Lower leg skin (tissue), 4 donors: ENCODE data around the gene ADCY1. TPM values are rescaled to one million over a fixed set of nuclear protein-coding genes. Genes with fewer than 3 reads are reported as not detected.
"Not testable (repeated sequence)": the region's sequence is repeated elsewhere in the genome, so short reads cannot be mapped to it uniquely, and the experiment has no call there.

Experiments
- DNase-seq, 2 donors: peaks; one replicate each; pipeline ENCODE4 v3.0.0-alpha.2; 2019; ENCODE audit warnings: low spot score in 2 of 2
- H3K4me3 ChIP-seq: fragments of 200-600 bp; sonication (generic); 2 replicates; pipeline ENCODE4 v1.5.1; 2017; ENCODE audit warnings: mild to moderate bottlenecking, low read depth; ENCODE audit not compliant: poor library complexity, severe bottlenecking
- POLR2A ChIP-seq, 2 donors: fragments of 450-650 bp; IDR thresholded peaks; one replicate each; pipeline ENCODE4 v1.6.1; 2016 to 2017; ENCODE audit warnings: antibody characterized with exemption in 2 of 2, mild to moderate bottlenecking in 1 of 2, moderate library complexity in 1 of 2
- WGBS, 2 donors: methylation state at CpG; one replicate each; pipeline ENCODE4 v1.1.5; 2018; 5-methylcytosine and 5-hydroxymethylcytosine counted together
- intact Hi-C: fragments of 100-400 bp; cut with DNase I; formaldehyde crosslinking; loops from one replicate; pipeline ENCODE4 v1.15.0; 2023; ENCODE audit warnings: low total_unique reads
- total RNA-seq, 4 donors: library from RNA; depleted of rRNA; stranded (reverse); fragments of >200 nt; gene quantifications; one replicate each; pipeline ENCODE4 v1.1.0, GENCODE V29; 2016
- TF ChIP-seq, protein P1 (sequence below), 3 donors: fragments of 450-650 bp; IDR thresholded peaks; one replicate each; pipeline ENCODE4 v1.5.1; 2016; ENCODE audit warnings: antibody characterized with exemption in 3 of 3, mild to moderate bottlenecking in 3 of 3, moderate library complexity in 2 of 3

ADCY1 gene
- total RNA-seq, 4 donors from 2014 or later = 0.04 to 0.74 (median 0.40) TPM

DNA sequence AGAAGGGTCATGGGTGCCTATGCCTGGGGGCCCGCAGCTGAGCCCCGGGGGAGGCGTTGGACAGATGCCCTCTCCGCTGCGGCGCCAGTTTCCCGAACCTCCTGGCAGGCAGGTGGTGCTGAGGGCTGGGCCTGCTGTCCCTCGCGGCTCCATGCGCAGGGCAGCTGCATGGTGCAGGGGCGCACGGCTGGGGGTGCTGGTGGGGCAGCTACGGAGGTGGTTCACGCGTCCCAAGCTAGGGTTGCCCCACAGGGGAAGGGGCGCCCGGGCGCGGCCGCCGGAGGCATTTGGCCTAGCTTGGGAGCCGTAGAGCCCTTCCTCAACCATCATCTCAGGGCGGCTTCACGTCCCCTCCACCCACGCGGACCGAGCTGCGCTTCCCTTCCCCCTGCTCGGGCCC is 152.7 kb downstream of the ADCY1 start:
- intact Hi-C loops = no loop called here
- DNase-seq = no peak

DNA sequence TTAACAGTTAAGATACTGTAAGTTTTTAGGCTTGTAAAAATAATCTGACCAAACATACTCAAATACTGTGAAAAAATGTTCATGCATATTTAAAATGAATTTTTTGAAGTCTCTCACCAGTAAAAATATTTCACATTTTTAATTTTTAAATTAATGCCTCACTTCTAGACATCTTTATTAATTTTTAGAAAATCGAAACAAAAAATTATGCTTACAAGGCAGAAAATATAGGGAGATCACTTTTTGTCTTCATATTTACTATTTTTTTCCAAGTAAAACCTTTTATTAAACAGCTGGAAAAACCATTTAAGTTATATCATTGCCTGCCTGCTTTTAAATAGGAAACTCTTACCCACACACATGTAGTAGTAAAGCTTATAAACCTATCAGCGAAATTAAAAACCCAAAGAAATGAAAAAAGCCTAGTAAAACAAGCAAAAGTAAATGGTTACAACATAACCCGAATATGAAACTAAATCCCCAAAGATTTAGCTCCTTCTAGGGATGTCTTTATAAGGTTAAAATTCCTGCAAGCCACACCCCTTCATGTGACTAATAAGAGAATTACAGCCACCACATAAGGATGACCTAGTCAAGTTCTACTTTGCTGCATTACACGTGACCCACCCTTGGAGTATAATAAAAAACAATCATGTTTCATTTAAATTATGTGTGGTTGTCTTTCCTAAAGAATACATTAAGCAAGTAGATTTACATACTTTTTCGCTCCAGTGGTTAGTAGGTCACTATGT is 157.7 kb downstream of the ADCY1 start:
- DNase-seq, H3K4me3 ChIP-seq, intact Hi-C loops: not testable (repeated sequence)
- 76 to 78% methylated on average over 5 of the region's 5 CpGs for WGBS, 2 donors

More for the DNA sequence above, 152.7 kb downstream of the ADCY1 start:
- H3K4me3 ChIP-seq = no peak overlapping the region
- TF ChIP-seq POLR2A (IDR thresholded peaks at IDR 0.05) = no peak
- TF ChIP-seq, protein P1, sequence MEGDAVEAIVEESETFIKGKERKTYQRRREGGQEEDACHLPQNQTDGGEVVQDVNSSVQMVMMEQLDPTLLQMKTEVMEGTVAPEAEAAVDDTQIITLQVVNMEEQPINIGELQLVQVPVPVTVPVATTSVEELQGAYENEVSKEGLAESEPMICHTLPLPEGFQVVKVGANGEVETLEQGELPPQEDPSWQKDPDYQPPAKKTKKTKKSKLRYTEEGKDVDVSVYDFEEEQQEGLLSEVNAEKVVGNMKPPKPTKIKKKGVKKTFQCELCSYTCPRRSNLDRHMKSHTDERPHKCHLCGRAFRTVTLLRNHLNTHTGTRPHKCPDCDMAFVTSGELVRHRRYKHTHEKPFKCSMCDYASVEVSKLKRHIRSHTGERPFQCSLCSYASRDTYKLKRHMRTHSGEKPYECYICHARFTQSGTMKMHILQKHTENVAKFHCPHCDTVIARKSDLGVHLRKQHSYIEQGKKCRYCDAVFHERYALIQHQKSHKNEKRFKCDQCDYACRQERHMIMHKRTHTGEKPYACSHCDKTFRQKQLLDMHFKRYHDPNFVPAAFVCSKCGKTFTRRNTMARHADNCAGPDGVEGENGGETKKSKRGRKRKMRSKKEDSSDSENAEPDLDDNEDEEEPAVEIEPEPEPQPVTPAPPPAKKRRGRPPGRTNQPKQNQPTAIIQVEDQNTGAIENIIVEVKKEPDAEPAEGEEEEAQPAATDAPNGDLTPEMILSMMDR (IDR thresholded peaks at IDR 0.05) = no peak
- 94 to 98% methylated on average over 16 to 21 of the region's 29 CpGs for WGBS, 2 donors

DNA sequence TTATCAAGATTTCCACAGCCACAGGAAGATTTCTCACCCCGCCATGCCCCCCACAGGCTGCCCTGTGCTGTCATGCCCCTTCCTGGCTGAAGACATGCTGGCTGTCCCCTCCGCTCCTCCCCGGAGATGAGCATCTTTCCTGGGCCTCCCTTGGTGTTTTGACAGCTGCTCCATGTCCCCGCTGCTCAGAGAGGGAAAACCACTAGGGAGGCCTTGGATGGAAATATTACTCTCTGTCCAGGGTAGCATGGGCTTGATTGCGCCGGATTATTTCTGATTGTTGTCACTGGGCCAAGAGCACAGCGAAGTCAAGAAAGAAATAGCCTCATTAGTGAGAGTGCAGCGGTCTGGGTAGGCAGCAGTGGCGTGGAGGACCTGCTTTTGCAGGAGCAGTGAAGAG is 164.8 kb downstream of the ADCY1 start:
- intact Hi-C loops, DNase-seq, H3K4me3 ChIP-seq: not testable (repeated sequence)
- 92 to 93% methylated on average over 9 of the region's 9 CpGs for WGBS, 2 donors

DNA sequence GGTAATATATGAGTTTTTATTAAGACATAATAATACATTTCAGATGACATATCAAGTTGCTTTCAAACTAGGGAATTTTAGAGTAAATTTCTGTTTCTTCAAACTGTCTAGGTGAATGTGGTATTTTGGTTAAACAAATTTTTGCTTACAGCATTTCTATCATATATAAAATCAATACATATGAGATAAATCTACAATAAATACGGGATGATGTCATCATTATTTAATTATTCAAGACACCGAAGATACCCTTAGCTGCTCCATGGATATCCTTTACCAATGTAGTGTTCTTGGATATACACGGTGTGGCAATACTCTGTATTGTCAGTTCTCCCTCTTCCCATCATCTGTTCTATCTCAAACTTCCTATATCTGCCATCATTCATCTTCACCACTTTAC is 166.4 kb downstream of the ADCY1 start:
- intact Hi-C loops, DNase-seq, H3K4me3 ChIP-seq: not testable (repeated sequence)
- WGBS, 2 donors = 95 to 96% methylated on average over 3 of the region's 3 CpGs

DNA sequence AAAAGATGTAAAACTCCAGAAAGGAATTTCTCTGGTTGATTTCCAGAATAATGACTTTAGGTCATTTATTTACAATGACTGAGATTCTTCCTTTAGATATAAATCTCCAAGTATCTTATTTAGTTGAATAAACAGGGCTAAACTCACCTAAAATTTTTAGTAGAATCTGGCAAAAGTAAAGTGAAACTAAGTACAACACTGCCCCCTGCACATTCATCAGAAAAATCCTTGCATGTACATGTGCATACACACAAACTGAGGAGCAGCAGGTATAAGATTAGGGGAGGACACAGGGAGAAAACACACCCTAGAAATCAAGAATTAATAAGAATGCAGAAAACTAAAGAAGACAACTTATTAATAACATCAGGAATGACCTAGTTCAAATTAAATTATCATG is 174.8 kb downstream of the ADCY1 start:
- H3K4me3 ChIP-seq, DNase-seq, intact Hi-C loops: not testable (repeated sequence)

DNA sequence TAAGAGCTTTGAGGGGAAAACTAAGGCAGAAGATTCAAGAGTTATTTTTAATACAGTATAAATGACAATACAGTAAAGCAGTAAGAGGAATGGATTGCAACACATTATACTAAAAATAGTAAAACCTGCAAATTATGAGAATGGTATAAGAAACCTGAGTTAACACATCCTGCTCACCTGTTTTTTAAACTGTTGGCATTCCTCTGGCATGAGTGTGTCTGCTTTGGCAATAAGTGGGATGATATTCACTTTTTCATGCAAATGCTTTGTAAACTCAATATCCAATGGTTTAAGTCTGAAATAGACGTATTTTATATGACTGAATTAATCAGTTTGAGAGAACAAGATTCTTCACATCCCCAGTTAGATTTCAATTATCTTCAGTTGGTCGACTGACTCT is 177.2 kb downstream of the ADCY1 start:
- 88 to 97% methylated on average over 2 of the region's 2 CpGs for WGBS, 2 donors
- intact Hi-C loops, DNase-seq, H3K4me3 ChIP-seq: not testable (repeated sequence)

DNA sequence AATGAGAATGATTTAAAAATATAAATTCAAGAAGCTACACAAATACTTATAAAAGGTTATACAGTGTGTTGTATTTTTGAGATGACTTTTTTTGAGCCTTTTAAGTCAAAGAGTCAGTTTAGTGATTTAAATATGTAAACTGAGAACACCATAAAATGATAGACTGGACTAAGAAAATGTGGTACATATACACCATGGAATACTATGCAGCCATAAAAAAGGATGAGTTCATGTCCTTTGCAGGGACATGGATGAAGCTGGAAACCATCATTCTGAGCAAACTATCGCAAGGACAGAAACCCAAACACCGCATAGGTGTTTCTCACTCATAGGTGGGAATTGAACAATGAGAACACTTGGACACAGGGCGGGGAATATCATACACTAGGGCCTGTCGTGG is 182.2 kb downstream of the ADCY1 start:
- H3K4me3 ChIP-seq, intact Hi-C loops, DNase-seq: not testable (repeated sequence)
- WGBS, 2 donors = 93 to 98% methylated on average over 4 of the region's 4 CpGs

DNA sequence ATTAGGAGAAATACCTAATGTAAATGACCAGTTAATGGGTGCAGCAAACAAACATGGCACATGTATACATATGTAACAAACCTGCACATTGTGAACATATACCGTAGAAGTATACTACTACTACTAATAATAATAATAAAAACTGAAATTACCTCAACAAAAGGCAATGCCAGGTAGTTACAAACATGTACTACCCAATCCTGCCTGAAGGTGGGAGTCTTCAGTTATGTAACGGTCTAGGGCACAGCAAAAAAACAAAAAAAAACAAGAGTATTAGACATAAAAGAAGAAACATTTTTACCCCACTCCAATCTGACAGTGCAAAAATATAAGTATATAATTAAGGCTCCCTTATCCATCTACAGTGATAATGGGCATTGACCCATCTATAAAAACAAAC is 182.6 kb downstream of the ADCY1 start:
- WGBS, 2 donors = 86% methylated on average over 2 of the region's 2 CpGs
- DNase-seq, intact Hi-C loops, H3K4me3 ChIP-seq: not testable (repeated sequence)

DNA sequence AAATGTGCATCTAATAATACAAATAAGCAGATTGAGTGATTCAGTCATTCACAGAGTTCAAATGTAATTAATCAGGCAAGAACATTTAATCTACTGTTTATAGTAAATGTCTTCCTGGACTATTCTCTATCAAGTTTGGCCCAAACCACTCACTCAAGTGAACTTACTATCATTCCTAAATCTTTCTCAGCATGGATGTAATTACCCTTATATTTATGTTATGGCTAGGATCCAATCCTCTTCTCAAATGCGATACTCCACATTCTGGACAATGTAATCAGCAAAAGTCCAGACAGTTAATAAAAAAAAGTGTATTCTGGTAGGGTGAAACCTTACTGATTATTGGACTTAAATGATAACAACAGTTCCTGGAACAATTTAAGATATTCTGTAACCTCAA is 185.3 kb downstream of the ADCY1 start:
- intact Hi-C loops, H3K4me3 ChIP-seq, DNase-seq: not testable (repeated sequence)
- 84 to 87% methylated on average over 1 of the region's 1 CpG for WGBS, 2 donors

DNA sequence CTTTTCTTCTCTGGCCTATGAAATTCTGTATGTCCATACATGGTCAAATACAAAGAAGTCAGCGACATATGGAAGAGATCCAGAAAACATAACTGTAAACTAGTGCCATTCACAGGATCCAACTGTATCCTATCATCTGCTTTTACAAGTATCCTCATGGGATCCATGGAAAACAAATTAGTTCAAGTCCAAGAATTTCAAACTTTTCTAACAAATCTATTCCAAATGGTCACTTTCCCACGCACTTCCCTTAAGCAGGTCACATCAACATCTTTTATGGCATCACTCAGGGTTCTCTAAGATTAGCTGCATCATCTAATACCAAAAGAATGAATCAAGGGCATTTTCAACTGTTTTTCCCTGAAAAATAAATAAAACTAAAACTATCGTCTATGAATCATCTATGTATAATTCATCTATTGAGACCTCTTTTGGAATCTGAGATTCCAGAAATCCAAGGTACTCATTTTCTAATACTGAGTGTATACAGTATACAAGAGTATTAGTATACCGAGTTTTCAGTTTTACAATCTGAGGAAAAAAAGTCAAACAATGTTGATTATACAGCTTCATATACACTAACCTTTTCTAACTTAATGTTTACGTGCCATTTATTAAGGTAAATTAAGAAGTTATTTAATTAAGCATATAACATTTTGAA is 187.5 kb downstream of the ADCY1 start:
- 65 to 70% methylated on average over 5 of the region's 5 CpGs for WGBS, 2 donors
- DNase-seq = not testable (repeated sequence)

DNA sequence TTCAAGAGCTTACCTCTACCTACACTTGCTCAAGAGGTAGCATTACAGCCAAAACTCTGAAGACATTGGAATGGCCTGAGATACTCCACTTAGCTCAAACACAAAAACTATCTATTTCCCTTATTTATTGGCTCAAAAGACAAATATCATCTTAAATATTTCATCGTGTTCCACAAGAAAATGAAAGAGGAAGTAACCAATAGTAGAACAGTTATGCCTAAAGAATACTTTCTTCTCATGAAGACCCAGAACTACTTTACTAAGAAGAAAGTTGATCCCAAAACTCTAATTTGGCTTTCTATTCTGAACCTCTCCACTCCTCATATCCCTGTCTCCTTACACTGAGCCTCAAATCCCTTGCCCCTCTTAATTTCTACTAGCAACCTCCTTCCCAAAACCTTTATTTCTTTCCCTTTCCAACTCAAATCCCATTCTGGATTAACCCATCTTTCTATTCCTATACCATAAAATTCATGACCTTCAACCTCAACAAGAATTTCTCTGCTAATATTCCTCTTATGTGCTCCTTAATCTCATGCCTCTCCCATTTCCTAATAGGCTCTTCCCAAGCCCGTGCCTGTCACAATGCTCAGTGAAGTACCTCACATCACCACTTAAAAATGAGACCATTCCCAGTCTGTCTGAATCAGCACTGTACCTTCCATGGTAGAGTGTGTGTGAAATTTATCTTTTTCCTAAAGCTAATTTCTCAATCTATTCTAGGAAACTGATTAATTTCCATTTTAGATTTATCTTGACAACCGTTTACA is 188.2 kb downstream of the ADCY1 start:
- DNase-seq, H3K4me3 ChIP-seq, intact Hi-C loops: not testable (repeated sequence)
- WGBS, 2 donors = 71 to 78% methylated on average over 3 of the region's 3 CpGs

More for the DNA sequence above, 187.5 kb downstream of the ADCY1 start:
- H3K4me3 ChIP-seq, intact Hi-C loops: not testable (repeated sequence)

DNA sequence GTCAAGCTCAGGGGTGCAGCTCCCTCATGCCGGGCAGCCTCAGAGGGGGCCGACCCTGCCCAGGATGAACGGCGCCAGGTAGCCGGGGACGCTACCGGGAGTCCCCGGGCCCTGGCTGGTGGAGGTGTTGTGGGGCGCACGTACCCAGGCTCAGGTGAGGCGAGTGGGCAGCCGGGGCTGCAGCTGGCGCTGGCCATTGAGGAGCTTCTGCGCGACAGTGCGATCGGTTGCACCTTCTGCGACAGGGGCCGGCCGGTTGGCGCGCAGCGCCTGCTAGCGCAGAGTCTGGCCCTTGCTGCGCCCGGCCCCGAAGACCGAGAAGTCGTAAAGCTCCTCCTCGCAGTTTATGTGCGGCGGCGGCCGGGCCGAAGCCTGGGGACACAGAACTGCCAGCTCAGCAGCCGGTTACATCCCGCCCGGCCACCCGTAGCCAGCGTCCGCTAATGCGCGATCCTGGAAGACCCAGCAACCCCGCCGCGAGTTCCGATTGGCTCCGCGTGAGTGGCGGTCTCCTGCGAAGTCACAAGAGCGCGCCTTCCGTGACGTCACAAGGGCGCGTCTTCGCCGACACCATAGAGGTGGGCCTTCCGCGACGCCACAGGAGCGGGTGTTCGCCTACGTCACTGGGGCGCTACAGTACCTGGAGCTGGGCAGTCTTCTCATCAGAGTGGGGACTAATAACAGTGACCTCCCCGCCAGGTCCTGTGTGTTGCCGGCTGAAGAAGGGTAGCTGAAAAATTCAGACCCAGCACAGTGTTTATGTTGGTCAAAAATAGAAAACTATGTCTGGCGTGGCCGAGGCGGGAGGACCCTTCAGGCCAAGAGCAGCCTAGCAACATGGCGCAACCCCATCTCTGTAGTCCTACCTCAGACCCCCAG is 194.6 kb downstream of the ADCY1 start:
- 0 to 1% methylated on average over 7 to 46 of the region's 72 CpGs for WGBS, 2 donors
- peak overlapping the region; percentile 93 for H3K4me3 ChIP-seq
- intact Hi-C loops = not testable (repeated sequence)
- DNase-seq = peak; percentile 97 to 99

DNA sequence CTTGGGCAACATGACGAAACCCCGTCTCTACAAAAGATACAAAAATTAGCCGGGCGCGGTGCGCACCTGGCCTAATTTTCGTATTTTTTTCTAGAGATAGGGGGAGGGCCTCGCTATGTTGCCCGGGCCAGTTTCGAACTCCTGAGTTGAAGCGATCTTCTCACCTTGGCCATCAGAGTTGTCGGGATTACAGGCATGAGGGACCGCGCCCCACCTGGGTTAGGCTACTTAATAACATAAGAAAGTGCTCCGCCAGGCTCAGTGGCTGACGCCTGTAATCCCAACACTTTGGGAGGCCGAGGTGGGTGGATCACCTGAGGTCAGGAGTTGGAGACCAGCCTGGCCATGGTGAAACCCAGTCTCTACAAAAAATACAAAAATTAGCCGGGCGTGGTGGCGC is 195.5 kb downstream of the ADCY1 start:
- H3K4me3 ChIP-seq, DNase-seq, intact Hi-C loops: not testable (repeated sequence)
- 95 to 97% methylated on average over 20 of the region's 20 CpGs for WGBS, 2 donors
